T follicular helper cell (primary cell): ENCODE data around the gene HSD17B13.

Experiments used
- DNase-seq: peaks from one replicate; pipeline ENCODE4 v3.0.0-alpha.2; 2020; ENCODE audit warnings: low read depth

HSD17B13 gene

GRCh38 chr4:87266986-87267385 lies 55.7 kb downstream of the HSD17B13 start:
- no peak for DNase-seq

DNA sequence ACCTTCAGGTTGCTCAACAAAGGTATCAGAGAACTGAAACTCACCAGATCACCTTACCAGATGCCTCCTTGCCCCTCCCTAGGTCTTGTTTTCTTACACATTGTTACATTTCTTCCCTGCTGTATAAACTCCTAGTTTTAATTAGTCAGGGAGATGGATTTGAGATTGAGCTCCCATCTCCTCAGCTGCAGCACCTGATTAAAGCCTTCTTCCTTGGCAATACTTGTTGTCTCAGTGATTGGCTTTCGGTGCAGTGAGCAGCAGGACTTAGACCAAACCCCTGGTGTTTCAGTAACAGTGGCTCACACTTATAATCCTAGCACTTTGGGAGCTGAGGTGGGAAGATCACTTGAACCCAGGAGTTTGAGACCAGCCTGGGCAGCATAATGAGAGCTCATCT lies 59.8 kb downstream of the HSD17B13 start:
- DNase-seq = no peak

DNA sequence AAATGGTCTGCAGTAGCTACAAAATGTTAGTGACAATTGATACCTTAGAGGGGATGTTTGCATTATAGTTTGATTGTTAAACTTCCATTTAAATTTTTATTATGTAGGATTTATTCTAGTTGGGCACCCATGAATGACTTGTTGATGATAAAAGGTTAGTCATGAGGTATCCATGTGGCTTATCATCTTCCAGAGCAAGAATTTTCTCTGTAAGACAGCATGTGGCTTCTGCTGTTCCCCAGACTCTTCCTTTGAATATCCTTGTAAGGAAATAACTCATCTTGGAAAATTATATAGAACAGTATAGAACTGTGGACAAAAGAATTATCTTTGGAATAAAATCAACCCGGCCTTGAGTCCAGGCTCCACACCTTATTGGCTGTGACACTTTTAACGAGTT lies 62.2 kb downstream of the HSD17B13 start:
- DNase-seq = no peak

DNA sequence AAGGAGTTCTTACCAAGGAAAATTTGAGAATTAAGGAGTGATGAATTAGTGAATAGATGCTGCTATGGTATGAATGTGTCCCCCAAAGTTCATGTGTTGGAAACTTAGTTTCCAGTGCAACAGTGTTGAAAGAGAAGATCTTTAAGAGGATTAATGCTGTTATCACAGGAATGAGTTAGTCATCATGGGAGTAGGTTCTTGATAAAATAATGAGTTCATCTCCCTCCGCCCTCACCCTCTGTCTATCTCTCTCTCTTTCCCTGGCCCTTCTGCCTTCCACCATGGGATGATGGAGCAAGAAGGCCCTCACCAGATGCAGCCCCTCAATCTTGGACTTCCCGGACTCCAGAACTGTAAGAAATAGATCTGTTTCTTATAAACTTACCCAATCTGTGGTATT lies 64.0 kb downstream of the HSD17B13 start:
- DNase-seq = no peak

- no peak for DNase-seq
Measured at GRCh38 chr4:87257523-87257922, 65.2 kb downstream of the HSD17B13 start.

- no peak for DNase-seq
Measured at GRCh38 chr4:87255755-87256154, 66.9 kb downstream of the HSD17B13 start.
